GM18508 (cell line): ENCODE data around the gene SGIP1.
"Not testable (repeated sequence)": the region's sequence is repeated elsewhere in the genome, so short reads cannot be mapped to it uniquely, and the experiment has no call there.

Experiments
- ATAC-seq: cut with Tn5 transposase; IDR thresholded peaks from one replicate; pipeline ENCODE4 v1.9.1; 2021; ENCODE audit warnings: moderate number of reproducible peaks; ENCODE audit not compliant: insufficient read depth, unreplicated experiment

SGIP1 gene

GRCh38 chr1:66791621-66792610 lies 258.0 kb downstream of the SGIP1 start:
- no peak for ATAC-seq

- not testable (repeated sequence) for ATAC-seq
These were observed 261.9 kb downstream of the SGIP1 start for GRCh38 chr1:66795839-66796238.
